ENCODE data around the gene EIF2B2.
A peak's percentile ranks its signal among the peaks of the same experiment; 100 is the strongest.

The EIF2B2 gene

GRCh38 chr14:75049731-75050201, 47.0 kb downstream of the EIF2B2 start:
- no peak for TF ChIP-seq CTCF (IDR thresholded peaks at IDR 0.05; ENCODE audit: low read depth, low read length)
- no peak overlapping the region for H3K4me3 ChIP-seq (ENCODE audit: low read depth, low read length)

- H3K4me3 ChIP-seq (ENCODE audit: low read depth, low read length), result peak within 1 kb of the TSS; percentile 60
- TF ChIP-seq CTCF (IDR thresholded peaks at IDR 0.05; ENCODE audit: low read depth, low read length), result no peak
These were observed 48.3 kb downstream of the EIF2B2 start, which contains the start of gene MLH3 for GRCh38 chr14:75050852-75051555. Gene MLH3 (minus strand): TSS chr14:75051467. CDS start chr14:75049655, 1,812 bp downstream.

GRCh38 chr14:75051556-75051899, 48.8 kb downstream of the EIF2B2 start:
- no peak for TF ChIP-seq CTCF (IDR thresholded peaks at IDR 0.05; ENCODE audit: low read depth, low read length)
- H3K4me3 ChIP-seq (ENCODE audit: low read depth, low read length), result peak overlapping the region; percentile 60

- no peak for TF ChIP-seq CTCF (IDR thresholded peaks at IDR 0.05; ENCODE audit: low read depth, low read length)
- no peak overlapping the region for H3K4me3 ChIP-seq (ENCODE audit: low read depth, low read length)
These were observed 50.9 kb downstream of the EIF2B2 start for GRCh38 chr14:75053396-75054291.

GRCh38 chr14:75054421-75054820, 51.7 kb downstream of the EIF2B2 start:
- TF ChIP-seq CTCF (IDR thresholded peaks at IDR 0.05; ENCODE audit: low read depth, low read length), result no peak
- H3K4me3 ChIP-seq (ENCODE audit: low read depth, low read length), result no peak overlapping the region

- no peak for TF ChIP-seq CTCF (IDR thresholded peaks at IDR 0.05; ENCODE audit: low read depth, low read length)
- H3K4me3 ChIP-seq (ENCODE audit: low read depth, low read length), result no peak overlapping the region
These were observed 56.9 kb downstream of the EIF2B2 start for GRCh38 chr14:75059642-75060041.

- H3K4me3 ChIP-seq (ENCODE audit: low read depth, low read length), result no peak overlapping the region
- TF ChIP-seq CTCF (IDR thresholded peaks at IDR 0.05; ENCODE audit: low read depth, low read length), result no peak
These were observed 57.7 kb downstream of the EIF2B2 start for GRCh38 chr14:75060420-75060819.

Measured in WI38 (cell line).